ENCODE measurements around the gene LOXL1.
"Not testable (repeated sequence)": the region's sequence is repeated elsewhere in the genome, so short reads cannot be mapped to it uniquely, and the experiment has no call there.

Gene LOXL1

DNA sequence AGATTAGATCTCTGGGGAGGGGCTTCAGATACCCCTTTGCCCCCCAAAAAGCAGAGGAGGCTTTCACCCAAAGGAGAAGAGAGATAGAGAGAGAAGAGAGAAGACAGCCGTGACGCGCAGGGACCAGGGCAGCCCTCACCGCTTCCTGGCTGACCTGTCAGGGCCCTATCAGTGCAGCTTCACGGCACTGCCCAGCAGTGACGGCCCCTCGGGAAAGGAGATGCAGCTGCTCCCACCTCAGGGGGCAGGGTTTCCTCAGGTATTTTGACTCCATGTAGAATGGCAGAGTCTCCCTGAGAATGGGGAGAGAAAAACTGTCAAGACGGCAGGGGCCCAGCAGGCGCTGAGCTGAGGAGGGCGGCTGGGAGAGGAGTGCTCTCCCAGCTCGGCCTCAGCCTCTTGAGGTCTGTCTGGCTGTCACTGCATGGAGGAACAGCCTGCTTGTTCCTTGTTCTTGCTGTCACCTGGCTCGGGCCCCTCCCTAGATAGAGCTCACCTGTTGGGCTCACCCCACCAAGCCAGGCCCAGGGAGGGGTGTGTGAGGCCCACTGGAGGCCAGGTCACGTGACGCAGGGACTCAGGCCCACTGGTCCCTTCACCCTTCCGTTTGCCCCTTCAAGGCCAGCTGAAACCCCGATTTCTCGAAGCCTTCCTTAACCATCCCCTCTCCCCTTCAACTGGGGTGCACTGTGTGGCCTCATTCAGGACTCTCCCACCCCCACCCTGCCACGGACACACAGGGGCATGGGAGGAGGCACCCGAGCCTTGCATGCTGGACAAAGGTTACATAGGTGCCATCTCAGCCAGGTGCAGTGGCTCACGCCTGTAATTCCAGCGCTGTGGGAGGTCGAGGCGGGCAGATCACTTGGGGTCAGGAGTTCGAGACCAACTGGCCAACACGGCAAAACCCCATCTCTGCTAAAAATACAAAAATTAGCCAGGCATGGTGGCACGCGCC is 28.2 kb downstream of the LOXL1 start:
- no peak for DNase-seq (ENCODE audit: low spot score)

DNA sequence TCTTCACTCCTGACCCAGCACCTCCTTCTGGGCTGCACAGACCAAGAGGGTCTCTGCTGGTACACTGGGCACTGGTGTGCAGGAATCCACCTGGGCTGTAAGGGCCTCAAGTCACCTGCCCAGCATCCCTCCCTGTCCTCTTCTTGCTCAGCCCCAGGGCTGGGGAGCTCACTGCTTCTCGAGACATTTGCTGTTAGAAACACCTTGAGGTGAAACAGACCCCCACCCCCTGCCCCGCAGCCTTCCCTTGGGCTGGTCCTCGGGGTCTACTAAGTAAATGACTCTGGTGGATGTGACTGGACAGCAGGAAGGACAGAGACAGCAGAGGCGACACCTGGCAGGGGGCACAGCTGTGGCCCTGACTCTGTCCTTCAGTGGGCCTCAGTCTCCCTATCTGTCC is 29.1 kb downstream of the LOXL1 start:
- DNase-seq (ENCODE audit: low spot score), result no peak

DNA sequence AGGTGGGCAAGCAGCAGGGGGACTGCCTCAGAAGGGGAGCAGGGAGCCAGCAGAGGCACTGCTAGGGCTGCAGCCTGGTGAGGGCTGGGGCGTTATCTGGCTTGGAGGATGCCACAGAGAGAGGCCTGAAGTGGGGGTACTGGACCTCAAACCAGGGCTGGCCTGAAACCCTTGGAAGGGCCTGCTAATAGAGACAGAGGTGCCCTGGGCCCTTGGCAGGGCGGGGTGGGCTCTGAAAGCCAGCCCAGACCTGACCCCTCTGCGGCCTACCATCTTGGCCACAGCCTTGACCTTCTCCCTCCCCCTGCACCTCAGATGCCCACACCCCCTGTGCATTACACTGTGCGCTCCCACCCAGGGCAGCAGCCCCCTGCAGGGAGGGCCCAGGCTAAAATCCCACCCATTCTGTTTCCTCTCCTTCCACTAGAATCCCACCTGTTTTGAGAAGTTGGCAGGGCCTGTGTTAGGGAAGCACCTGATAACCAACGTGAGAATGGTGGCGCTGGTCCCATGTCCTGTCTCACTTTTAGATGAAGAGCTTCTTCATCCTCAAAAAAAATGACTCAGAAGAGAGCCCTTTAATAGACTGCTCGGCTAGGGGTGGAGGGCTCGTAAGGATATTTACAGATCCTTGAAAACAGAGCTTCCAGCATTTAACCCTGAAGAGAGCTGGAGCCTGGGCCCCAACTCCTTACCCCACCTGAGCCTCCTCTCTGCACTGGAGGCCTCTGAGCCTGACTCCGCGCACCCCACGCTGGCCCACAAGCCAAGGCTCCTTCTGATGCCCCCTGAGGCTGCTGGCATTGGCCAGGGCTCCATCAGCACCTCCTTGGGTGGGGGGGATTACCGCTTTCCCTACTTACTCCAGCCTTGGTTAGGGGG is 29.8 kb downstream of the LOXL1 start:
- DNase-seq (ENCODE audit: low spot score), result no peak

DNA sequence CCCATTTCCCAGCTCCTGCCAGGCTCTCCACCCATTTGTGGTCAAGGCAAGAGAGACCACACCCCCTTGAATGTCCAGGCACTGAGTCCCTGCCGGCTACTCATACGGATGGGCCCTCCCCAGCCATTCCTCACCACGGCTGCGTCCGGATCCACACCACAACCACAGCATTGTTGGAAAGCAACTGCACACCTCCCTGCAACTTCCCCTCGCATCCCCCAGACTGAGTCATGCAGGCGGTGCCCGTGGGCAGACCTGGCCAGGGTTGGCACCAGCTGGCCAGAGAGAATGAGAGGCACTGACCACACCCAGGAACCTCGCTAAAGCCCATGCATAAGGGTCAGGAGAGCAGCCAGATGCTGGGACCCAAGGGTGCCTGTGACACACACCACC is 30.5 kb downstream of the LOXL1 start:
- DNase-seq (ENCODE audit: low spot score), result no peak

DNA sequence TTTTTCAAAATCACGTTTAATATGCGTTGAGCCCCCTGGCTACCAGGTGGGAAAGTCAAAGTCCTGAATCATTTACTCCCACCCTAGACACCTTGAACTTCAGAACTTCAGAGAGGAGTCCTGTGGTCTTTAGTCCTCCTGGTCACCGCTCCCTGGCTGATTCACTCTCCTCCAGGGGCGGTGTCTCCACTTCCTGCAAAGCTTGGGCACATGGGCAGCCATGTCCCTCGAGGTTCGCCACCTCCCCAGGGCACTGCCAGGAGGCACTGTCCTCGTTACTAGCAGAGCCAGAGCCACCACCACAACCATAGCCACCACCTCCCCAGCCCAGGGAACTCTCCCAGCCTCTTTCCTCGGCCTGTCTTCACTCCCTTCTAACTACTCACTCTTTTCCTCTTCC is 31.0 kb downstream of the LOXL1 start:
- no peak for DNase-seq (ENCODE audit: low spot score)

DNA sequence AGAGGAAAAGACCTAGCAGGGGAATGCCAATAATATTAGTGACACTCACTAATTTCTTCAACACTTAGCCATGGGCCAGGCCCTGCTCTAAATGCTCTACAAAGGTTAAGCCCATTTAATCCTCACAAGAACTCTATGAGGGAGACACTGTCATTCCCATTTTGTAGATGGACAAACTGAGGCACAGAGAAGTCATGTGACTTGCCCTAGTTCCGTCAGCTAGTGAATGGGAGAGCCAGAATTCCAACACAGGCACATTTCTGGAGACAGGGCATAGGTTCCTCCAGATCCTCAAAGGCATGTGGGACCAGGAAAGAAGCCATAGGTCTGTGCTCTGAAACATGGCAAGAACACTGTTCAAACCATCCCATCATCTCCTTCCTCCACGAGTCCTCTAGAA is 31.5 kb downstream of the LOXL1 start:
- no peak for DNase-seq (ENCODE audit: low spot score)

DNA sequence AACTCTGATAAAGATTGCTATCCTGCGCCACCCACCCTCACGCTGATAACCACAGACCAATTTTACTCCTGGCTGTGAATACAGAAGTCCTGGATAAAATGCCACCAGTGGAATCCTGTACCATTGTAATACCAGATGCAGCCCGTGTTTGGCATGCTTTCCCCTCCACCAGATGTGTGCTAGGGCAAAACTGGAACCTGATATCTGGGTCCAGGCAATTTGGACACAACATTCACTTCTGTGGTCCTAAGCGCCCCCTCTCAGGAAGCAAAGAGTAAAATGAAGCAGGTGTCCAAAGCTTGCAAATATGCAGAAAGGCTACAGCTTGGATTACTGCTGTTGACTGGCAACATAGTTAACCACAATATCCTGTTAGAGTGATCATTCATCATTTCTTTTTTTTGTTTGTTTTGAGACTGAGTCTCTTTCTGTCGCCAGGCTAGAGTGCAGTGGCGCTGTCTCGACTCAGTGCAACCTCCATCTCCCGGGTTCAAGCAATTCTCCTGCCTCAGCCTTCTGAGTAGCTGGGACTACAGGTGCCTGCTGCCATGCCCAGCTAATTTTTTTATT is 32.8 kb downstream of the LOXL1 start:
- DNase-seq (ENCODE audit: low spot score), result no peak

DNA sequence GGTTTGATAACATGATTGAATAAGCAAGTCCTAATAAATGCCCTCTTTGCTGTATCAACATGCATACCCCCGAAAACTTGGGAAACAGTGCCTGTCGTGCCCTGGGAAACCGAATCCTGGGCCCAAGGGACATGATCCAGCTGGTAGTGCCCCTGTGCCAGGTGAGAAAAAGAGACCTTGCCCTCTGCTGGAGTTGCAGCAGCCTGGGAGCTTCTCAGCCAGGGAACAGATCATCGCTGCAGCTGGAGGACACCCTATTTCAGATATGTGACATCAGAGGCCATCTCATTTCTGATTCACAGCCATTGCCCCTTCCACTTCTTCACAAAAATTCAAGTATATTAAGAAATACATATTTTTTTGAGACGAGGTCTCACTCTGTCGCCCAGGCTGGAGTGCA is 33.5 kb downstream of the LOXL1 start:
- no peak for DNase-seq (ENCODE audit: low spot score)

DNA sequence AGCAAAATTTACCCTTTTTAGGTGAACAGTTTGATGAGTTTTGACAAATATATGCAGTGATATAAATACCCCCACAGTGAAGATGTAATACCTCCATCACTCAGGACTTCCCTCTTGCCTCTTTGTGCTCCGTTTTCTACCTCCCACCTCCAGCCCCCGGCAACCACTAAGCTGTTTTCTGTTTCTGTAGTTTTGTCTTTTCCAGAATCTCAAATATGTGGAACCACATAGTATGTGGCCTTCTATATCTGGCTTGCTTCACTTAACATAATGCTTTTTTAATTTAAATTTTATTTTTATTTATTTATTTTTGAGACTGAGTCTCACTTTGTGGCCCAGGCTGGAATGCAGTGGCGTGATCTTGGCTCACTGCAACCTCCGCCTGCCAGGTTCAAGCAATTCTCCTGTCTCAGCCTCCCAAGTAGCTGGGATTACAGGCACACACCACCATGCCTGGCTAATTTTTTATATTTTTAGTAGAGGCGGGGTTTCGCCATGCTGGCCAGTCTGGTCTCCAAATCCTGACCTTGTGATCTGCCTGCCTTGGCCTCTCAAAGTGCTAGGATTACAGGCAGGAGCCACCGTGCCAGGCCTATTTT is 34.3 kb downstream of the LOXL1 start:
- DNase-seq (ENCODE audit: low spot score), result not testable (repeated sequence)

DNA sequence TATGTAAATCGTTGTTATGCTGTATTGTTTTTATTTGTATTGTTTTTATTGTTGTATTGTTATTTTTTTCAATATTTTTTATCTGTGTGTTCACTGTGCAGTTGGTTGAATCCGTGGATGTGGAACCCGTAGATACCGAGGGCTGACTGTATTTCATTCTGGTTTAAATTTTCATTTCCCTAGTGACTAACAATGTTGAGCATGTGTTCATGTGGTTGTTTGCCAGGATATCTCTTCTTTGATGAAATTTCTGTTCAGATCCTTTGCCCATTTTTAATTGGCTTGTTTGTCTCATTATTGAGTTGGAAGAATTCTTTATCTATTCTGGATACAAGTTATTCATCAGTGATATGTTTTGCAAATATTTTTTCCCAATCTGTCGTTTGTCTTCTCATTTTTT is 36.2 kb downstream of the LOXL1 start:
- no peak for DNase-seq (ENCODE audit: low spot score)

DNA sequence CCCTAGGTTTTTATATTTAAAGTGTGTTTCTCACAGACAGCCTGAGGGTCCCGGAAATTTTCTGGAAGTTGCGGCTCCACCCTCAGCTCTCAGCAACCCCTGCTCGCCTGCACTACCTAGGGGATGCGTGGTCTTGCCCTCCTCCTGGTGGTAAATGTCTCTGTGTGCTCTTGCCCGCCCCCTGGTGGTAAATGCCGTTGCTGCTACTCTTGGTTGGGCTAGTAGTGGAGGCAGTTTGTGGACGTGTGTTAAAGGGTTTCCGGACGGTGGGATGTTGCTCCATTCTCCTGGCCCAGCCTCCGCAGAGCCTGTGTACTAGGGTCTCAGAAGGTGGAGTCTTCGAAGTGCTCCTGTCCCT is 38.5 kb downstream of the LOXL1 start:
- peak; percentile 41 for DNase-seq (ENCODE audit: low spot score)

DNA sequence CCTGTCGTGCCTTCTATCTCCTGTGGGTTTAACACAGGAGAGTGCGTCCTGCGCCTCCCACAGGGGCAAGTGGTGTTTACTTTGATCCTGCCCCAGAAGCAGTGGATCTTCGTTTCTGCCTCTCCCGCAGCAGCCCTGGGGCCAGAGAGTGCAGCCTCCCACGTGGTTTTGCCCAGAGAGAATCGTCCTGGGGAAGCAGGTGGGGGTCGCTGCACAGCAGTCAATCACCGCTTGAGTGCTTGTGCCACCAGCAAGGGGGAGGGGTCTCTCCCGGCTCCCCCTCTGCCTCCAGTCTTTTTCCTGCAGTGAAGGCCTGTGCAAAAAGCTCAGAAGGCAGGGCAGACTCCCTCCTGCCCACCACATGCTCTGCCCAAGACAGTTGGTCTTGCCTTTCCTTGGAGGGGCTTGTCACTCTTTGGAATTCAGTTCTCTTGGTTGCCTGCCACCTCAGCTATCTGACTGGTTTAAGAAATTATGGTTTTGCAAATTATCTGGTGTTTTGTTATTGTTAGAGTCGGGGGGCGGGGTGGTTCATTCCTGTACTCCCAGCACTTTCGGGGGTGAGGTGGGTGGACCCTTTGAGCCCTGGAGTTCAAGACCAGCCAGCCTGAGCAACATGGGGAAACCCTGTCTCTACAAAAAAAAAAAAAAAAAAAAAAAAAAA is 39.0 kb downstream of the LOXL1 start:
- no peak for DNase-seq (ENCODE audit: low spot score)

DNA sequence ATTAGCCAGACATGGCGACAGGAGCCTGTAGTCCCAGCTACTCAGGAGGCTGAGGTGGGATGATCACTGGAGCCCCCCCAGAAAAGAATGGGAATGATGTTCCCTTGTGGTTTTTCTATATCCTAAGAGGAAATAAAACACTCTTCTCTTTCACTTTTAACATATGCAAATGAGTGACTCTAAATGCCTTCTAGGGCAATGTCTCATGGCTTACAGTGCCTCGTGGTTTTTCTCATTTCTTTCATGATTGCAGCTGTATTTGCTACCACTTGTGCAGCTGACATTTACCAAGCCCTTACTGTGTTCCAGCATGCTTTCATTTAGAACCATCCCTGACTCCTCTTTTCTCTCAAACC is 39.5 kb downstream of the LOXL1 start:
- DNase-seq (ENCODE audit: low spot score), result no peak

DNA sequence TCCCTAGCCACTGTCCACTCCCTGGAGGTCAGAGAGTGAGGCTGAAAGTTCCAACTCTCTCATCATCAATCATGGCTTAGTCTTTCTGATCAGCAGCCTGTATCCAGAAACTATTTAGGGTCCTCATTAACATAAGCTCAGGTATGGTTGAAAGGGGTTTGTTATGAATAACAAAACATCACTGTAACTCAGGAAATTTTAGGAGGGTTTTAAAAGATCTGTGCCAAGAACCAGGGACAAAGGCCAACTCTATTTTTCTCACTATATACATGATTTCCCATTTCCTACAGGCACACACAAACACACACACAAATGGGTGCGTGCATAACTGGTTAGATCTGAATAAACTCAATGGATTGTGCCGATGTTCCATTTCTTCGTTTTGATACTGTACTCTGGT is 42.2 kb downstream of the LOXL1 start:
- DNase-seq (ENCODE audit: low spot score), result no peak

DNA sequence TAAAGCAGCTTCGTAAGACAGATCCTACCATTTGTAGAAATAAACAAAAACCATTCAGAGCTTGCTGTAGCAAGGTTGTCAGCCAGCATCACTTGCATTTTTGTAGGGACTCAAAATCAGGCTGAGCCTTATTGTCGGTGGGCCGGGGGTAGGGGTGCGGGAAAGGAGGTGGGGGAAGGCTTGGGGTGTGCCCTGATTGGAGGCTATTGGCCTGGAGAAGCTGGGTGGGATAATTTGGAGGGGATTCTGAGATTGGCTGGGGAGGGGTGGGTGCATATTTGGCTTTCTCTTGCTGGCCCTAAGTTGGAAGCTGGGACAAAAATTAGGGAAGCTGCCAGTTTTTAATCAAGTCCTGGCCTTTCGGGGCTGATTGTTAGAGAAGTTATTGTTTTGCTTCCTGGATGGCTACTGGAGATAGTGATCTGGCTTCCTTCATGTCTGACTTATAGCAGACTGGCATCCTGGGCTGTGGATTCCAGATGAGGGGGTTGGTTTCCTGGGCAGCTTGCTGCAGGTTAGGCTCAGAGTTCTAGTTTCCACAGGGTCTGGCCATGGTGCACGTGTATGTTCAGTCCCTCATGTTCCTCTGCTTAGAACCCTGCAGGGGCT is 43.0 kb downstream of the LOXL1 start:
- DNase-seq (ENCODE audit: low spot score), result no peak

DNA sequence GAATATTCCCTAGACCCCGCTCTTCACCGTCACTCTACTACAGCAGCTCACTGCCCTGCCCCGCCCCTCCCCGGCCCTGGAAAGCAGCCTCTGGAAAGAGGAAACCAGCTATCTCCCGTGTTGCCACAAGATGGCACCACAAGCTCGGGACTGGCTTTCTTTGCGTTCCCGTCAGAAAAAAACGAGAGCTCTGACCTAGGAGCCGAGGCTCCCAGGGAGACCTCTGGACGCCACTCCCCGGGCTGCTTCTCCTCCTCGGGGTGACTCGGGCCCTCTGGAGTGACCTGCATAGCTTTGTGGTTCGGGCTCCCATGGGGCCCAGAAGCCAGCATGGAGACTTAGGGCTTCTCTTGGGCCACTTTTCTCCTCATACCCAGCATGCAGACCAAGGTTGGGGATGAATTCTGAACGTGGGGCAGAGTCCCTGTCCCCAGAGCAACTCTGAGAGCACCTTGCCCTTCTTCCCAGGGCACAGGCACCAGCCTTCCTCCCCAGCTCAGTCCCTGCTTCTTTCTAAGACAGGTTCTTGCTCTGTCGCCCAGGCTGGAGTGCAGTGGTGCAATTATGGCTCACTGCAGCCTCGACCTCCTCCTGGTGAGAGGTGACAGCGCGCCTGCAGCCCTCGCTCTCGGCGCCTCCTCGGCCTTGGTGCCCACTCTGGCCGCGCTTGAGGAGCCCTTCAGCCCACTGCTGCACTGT is 46.9 kb downstream of the LOXL1 start:
- DNase-seq (ENCODE audit: low spot score), result peak; percentile 70

DNA sequence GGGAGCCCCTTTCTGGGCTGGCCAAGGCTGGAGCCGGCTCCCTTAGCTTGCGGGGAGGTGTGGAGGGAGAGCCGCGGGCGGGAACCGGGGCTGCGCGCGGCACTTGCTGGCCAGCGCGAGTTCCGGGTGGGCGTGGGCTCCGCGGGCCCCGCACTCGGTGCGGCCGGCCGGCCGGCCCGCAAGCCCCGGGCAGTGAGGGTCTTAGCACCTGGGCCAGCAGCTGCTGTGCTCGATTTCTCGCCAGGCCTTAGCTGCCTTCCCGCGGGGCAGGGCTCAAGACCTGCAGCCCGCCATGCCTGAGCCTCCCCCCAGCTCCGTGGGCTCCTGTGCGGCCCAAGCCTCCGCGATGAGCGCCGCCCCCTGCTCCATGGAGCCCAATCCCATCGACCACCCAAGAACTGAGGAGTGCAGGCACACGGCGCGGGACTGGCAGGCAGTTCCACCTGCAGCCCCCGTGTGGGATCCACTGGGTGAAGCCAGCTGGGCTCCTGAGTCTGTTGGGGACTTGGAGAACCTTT is 47.5 kb downstream of the LOXL1 start:
- not testable (repeated sequence) for DNase-seq (ENCODE audit: low spot score)

DNA sequence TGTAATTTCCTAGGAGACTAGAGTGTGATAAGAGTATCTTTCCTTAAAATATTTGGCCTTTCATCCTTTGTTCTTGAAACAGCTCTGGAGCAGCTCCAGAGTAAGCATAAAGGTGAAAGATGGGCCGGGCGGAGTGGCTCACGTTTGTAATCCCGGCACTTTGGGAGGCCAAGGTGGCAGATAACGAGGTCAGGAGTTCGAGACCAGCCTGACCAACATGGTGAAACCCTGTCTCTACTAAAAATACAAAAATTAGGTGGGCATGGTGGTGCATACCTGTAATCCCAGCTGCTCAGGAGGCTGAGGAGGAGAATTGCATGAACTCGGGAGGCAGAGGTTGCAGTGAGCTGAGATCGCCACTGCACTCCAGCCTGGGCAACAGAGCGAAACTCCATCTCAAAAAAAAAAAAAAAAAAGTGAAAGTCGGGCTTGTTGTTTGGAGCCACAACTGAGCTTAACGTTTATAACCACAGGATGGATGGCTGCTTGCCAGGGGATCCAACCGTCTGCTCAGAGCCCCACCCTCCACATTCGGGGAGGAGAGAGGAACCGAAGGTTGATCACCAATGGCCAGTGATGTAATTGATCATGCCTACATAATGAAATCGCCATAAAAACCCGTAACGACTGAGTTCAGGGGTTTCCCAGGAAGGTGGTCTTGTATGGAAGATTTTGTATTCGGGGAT is 49.3 kb downstream of the LOXL1 start:
- not testable (repeated sequence) for DNase-seq (ENCODE audit: low spot score)

DNA sequence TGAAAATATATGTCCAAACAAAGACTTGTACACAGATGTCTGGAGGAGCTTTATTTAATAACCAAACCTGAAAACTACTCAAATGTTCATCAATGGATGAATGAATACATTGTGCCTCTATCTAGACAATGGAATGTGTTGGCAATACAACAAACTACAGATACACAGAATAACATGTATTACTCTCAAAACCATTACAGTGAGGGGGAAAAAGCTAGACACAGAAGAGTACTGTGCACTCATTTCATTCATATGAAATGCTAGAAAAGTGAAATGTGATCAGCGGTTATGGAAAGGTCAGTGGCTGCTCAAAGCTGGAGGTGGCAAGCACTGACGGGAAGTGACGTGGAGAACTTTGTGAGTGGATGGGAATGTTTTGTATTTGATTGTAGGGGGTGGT is 52.6 kb downstream of the LOXL1 start:
- DNase-seq (ENCODE audit: low spot score), result no peak

DNA sequence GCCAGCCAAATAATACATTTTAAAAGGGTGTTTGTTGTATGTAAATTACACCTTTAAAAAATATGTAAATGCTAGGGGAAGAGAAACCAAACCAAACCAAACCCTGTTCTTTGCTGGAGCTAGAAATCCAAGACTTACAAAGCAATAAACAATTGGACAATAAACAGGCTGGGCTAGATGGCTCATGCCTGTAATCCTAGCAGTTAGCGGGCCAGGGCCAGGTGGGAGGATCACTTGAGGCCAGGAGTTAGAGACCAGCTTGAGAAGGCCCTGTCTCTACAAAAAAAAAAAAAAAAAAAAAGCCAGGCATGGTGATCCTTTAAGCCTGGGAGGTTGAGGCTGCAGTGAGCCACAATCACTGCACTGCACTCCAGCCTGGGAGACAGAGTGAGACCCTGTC is 53.4 kb downstream of the LOXL1 start:
- DNase-seq (ENCODE audit: low spot score), result no peak

Measured in globus pallidus (tissue), 1 donor.